K562 (cell line): ENCODE measurements around the gene RAPGEFL1. TPM values are rescaled to one million over a fixed set of nuclear protein-coding genes. Genes with fewer than 3 reads are reported as not detected.

Source experiments
- ATAC-seq: fragments of 200-7000 bp; cut with Tn5 transposase; 3 replicates; pipeline ENCODE4 v1.9.1; 2020; ENCODE audit warnings: moderate library complexity
- BruUV-seq: library from RNA; stranded (reverse); fragments of 400-500 nt; replicated peaks from 2 replicates; lab custom pipeline; 2021; lab: Mats Ljungman, UMichigan
- CTCF ChIA-PET: fragments of 300-600 bp; formaldehyde crosslinking; extraction: SDS; loops from one replicate; lab custom pipeline; 2021; ENCODE audit warnings: low intra/inter-chr PET ratio; lab: Yijun Ruan, JAX
- POLR2A ChIA-PET: fragments of 300-600, 350-650 bp; sonication (Branson Sonifier 250); formaldehyde crosslinking; extraction: SDS; loops from one replicate; lab custom pipeline; 2021; ENCODE audit warnings: antibody characterized with exemption, inconsistent platforms; lab: Yijun Ruan, JAX
- DNase-seq, 4 experiments: peaks; one replicate each; pipeline versions ENCODE4 v3.0.0 to v3.0.0-alpha.2; 2011 to 2018; ENCODE audit warnings: low spot score in 3 of 4, mixed read lengths in 3 of 4; ENCODE audit errors: extremely low read depth in 1 of 4
- FAIRE-seq: peaks from 2 replicates; lab custom pipeline; 2011; peaks lifted over from hg19 to GRCh38; lab: Jason Lieb, UNC
- H2AFZ ChIP-seq: 2 replicates; pipeline ENCODE4 v1.6.0; 2011; ENCODE audit warnings: low read depth, low read length, control low read depth, inconsistent platforms
- H3K27ac ChIP-seq: fragments of 200-600 bp; 3 replicates; pipeline ENCODE4 v1.8.0; 2011; ENCODE audit warnings: low read depth, mild to moderate bottlenecking, control low read depth, inconsistent platforms, low read length, moderate library complexity, mixed read lengths; ENCODE audit errors: extremely low read depth
- H3K27me3 ChIP-seq, 2 experiments: fragments of 300-600 bp in 1 of 2; 2 replicates in 1 of 2; 3 replicates in 1 of 2; pipeline versions ENCODE4 v1.6.0 to v1.8.0; 2011; ENCODE audit warnings: inconsistent platforms in 2 of 2, low read length in 2 of 2, mild to moderate bottlenecking in 1 of 2, mixed read lengths in 1 of 2, moderate library complexity in 1 of 2; ENCODE audit not compliant: control insufficient read depth in 2 of 2, insufficient read depth in 2 of 2
- H3K36me3 ChIP-seq: fragments of 300-600 bp; 3 replicates; pipeline ENCODE4 v1.8.0; 2011; ENCODE audit warnings: mild to moderate bottlenecking, low read length, inconsistent platforms; ENCODE audit not compliant: control insufficient read depth, insufficient read depth
- H3K4me1 ChIP-seq, 2 experiments: fragments of 200-600 bp in 1 of 2; replicated peaks in 1 of 2; 2 replicates in 1 of 2; 3 replicates in 1 of 2; pipeline versions ENCODE4 v1.5.1 to v1.8.0; 2011; ENCODE audit warnings: inconsistent platforms in 2 of 2, low read length in 2 of 2, mild to moderate bottlenecking in 1 of 2, mixed read lengths in 1 of 2, moderate library complexity in 1 of 2; ENCODE audit not compliant: control insufficient read depth in 2 of 2, insufficient read depth in 2 of 2
- H3K4me2 ChIP-seq: 2 replicates; pipeline ENCODE4 v1.6.1; 2011; ENCODE audit warnings: low read length, control low read depth, inconsistent platforms, mixed read lengths; ENCODE audit not compliant: insufficient read depth
- H3K4me3 ChIP-seq: fragments of 200-600 bp; sonication (generic), shearing (Covaris generic); 2 replicates; pipeline ENCODE4 v1.5.1; 2016; ENCODE audit warnings: control low read depth, inconsistent platforms
- H3K79me2 ChIP-seq: fragments of 200-600 bp; 3 replicates; pipeline ENCODE4 v1.8.0; 2011; ENCODE audit warnings: low read length, inconsistent platforms; ENCODE audit not compliant: control insufficient read depth, insufficient read depth
- H3K9ac ChIP-seq, 2 experiments: 2 replicates each; pipeline versions ENCODE4 v1.6.0 to v1.6.1; 2011; ENCODE audit warnings: low read depth in 2 of 2, low read length in 2 of 2, control low read depth in 1 of 2, inconsistent platforms in 1 of 2, mild to moderate bottlenecking in 1 of 2, mixed read lengths in 1 of 2; ENCODE audit not compliant: insufficient read depth in 1 of 2
- H3K9me1 ChIP-seq: one replicate; pipeline ENCODE4 v1.6.0; 2011; ENCODE audit warnings: inconsistent platforms, mild to moderate bottlenecking, low read length, moderate library complexity; ENCODE audit not compliant: control insufficient read depth, insufficient read depth
- H3K9me3 ChIP-seq: replicated peaks from 2 replicates; pipeline ENCODE4 v1.5.1; 2011; ENCODE audit warnings: low read depth, low read length, inconsistent platforms; ENCODE audit not compliant: control insufficient read depth, insufficient read depth
- H4K20me1 ChIP-seq: replicated peaks from 2 replicates; pipeline ENCODE4 v1.6.1; 2011; ENCODE audit warnings: low read length, inconsistent platforms, mixed read lengths; ENCODE audit not compliant: control insufficient read depth, insufficient read depth
- PATZ1 ChIP-seq: fragments of 250-450 bp; sonication (Bioruptor Pico); IDR thresholded peaks from 2 replicates; pipeline ENCODE4 v1.5.0; 2020; ENCODE audit warnings: mild to moderate bottlenecking, borderline replicate concordance
- ZBTB8A ChIP-seq: fragments of 450-650 bp; IDR thresholded peaks from 2 replicates; pipeline ENCODE4 v1.6.1; 2018; ENCODE audit warnings: mild to moderate bottlenecking, moderate library complexity; ENCODE audit not compliant: partially characterized antibody
- ZNF592 ChIP-seq: fragments of 450-650 bp; IDR thresholded peaks from 2 replicates; pipeline ENCODE4 v1.6.1; 2017; ENCODE audit warnings: antibody characterized with exemption, mild to moderate bottlenecking
- ZNF609 ChIP-seq: sonication (generic); formaldehyde crosslinking; IDR thresholded peaks from 2 replicates; pipeline ENCODE4 v1.8.1; 2023; ENCODE audit warnings: missing genetic modification reagents, mild to moderate bottlenecking, borderline replicate concordance
- WGBS: fragments of 100-300 bp; shearing (Covaris generic); methylation state at CpG from one replicate; pipeline ENCODE4 v1.1.6; 2016; ENCODE audit warnings: low coverage, mixed read lengths; ENCODE audit not compliant: insufficient coverage; ENCODE audit errors: missing lambda C conversion rate; 5-methylcytosine and 5-hydroxymethylcytosine counted together
- in situ Hi-C: fragments of 300-500 bp; cut with MboI; formaldehyde crosslinking; loops from 4 replicates; pipeline ENCODE4 v1.15.0; 2018; ENCODE audit warnings: inconsistent platforms, mixed read lengths
- intact Hi-C: fragments of 100-400 bp; cut with micrococcal nuclease; formaldehyde crosslinking; loops from 2 replicates; pipeline ENCODE4 v1.14.2; 2022
- polyA plus RNA-seq, 8 experiments: library from polyadenylated mRNA; depleted of rRNA in 4 of 8; stranded (reverse) in 5 of 8; unstranded in 3 of 8; fragments of >200 nt; fragmentation: Nextera tagmentation in 2 of 8; fragmentation: Illumina TruSeq in 1 of 8; extraction: Ambion mirVana in 2 of 8; extraction: Trizol in 1 of 8; gene quantifications; 2 replicates each; pipeline versions ENCODE4 v1.2.1 to v1.2.3, GENCODE V29; 2011 to 2014; ENCODE audit warnings: inconsistent platforms in 1 of 8, missing spikeins in 1 of 8
- total RNA-seq, 7 experiments: library from RNA; depleted of rRNA in 6 of 7; stranded (reverse); fragments of >200 nt in 6 of 7; fragmentation: Illumina TruSeq in 2 of 7; extraction: Trizol in 2 of 7; gene quantifications; 2 replicates each; pipeline versions ENCODE4 v1.2.1 to v1.2.3, GENCODE V29; 2011 to 2021; ENCODE audit warnings: low replicate concordance in 1 of 7
- TF ChIP-seq, protein P1 (sequence below): fragments of 250-450 bp; sonication (Bioruptor Pico); IDR thresholded peaks from 2 replicates; pipeline ENCODE4 v1.8.0; 2022; ENCODE audit warnings: inconsistent platforms

RAPGEFL1 gene
- total and polyA plus RNA-seq, 9 of the 15 experiments (the other 6 are each of a cell fraction or from before 2014, with no cell fraction given), result 0.18 to 4.1 (median 2.1) TPM

GRCh38 chr17:40244255-40244654, 67.0 kb downstream of the RAPGEFL1 start:
- in situ Hi-C loops, result no loop called here
- H3K36me3 ChIP-seq, result no peaks in the 10 kb centered on the region
- intact Hi-C loops, result no loop called here
- ChIA-PET POLR2A (no interaction called here), CTCF (no interaction called here)
- no peak overlapping the region for H3K27ac ChIP-seq
- no peak overlapping the region for H3K4me3 ChIP-seq
- ATAC-seq, result no peak
- DNase-seq, result no peak
- 0 out of 2 replicates have a peak, but pooled peaks cover 2% of the 10 kb centered on the region for H4K20me1 ChIP-seq
- H3K4me1 ChIP-seq, result no peaks in the 10 kb centered on the region; a peak in 1 of 5 replicates
- FAIRE-seq, result peak; percentile 6
- no peak overlapping the region for H3K4me2 ChIP-seq
- no peaks in the 10 kb centered on the region for H3K9me1 ChIP-seq
- no peak overlapping the region for H2AFZ ChIP-seq
- H3K27me3 ChIP-seq, result no peaks in the 10 kb centered on the region
- H3K79me2 ChIP-seq, result peaks cover 36% of the 10 kb centered on the region
- no peak overlapping the region for H3K9ac ChIP-seq
- BruUV-seq, result no TSS peak
- H3K9me3 ChIP-seq, result no peaks in the 10 kb centered on the region
- WGBS, result 77% methylated on average over 4 of the region's 4 CpGs
- TF ChIP-seq PATZ1 (CRISPR knock-in tag), result no peak
- no peak for TF ChIP-seq ZNF609
- TF ChIP-seq ZBTB8A, result no peak
- TF ChIP-seq ZNF592, result no peak
- TF ChIP-seq, protein P1, sequence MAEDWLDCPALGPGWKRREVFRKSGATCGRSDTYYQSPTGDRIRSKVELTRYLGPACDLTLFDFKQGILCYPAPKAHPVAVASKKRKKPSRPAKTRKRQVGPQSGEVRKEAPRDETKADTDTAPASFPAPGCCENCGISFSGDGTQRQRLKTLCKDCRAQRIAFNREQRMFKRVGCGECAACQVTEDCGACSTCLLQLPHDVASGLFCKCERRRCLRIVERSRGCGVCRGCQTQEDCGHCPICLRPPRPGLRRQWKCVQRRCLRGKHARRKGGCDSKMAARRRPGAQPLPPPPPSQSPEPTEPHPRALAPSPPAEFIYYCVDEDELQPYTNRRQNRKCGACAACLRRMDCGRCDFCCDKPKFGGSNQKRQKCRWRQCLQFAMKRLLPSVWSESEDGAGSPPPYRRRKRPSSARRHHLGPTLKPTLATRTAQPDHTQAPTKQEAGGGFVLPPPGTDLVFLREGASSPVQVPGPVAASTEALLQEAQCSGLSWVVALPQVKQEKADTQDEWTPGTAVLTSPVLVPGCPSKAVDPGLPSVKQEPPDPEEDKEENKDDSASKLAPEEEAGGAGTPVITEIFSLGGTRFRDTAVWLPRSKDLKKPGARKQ (CRISPR knock-in tag), result no peak
